ENCODE measurements around the gene LRRTM4.

The LRRTM4 gene

GRCh38 chr2:76977846-76978727 lies 544.1 kb downstream of the LRRTM4 start:
- DNase-seq, result no peak

GRCh38 chr2:76975752-76976151 lies 546.4 kb downstream of the LRRTM4 start:
- no peak for DNase-seq

GRCh38 chr2:76973610-76974009 lies 548.6 kb downstream of the LRRTM4 start:
- no peak for DNase-seq

- no peak for DNase-seq
These were observed 556.4 kb downstream of the LRRTM4 start for GRCh38 chr2:76965772-76966171.

- DNase-seq, result no peak
These were observed 563.4 kb downstream of the LRRTM4 start for GRCh38 chr2:76958749-76959148.

- no peak for DNase-seq
These were observed 568.3 kb downstream of the LRRTM4 start for GRCh38 chr2:76953733-76954347.

- no peak for DNase-seq
These were observed 575.5 kb downstream of the LRRTM4 start for GRCh38 chr2:76946631-76947145.

GRCh38 chr2:76940559-76940958 lies 581.6 kb downstream of the LRRTM4 start:
- no peak for DNase-seq

- no peak for DNase-seq
These were observed 584.0 kb downstream of the LRRTM4 start for GRCh38 chr2:76938153-76938552.

- no peak for DNase-seq
These were observed 589.6 kb downstream of the LRRTM4 start for GRCh38 chr2:76932550-76932949.

GRCh38 chr2:76930056-76930744 lies 592.0 kb downstream of the LRRTM4 start:
- DNase-seq, result no peak

GRCh38 chr2:76928026-76928425 lies 594.1 kb downstream of the LRRTM4 start:
- DNase-seq, result no peak

- DNase-seq, result no peak
These were observed 601.2 kb downstream of the LRRTM4 start for GRCh38 chr2:76921006-76921405.

GRCh38 chr2:76895469-76895868 lies 626.7 kb downstream of the LRRTM4 start:
- DNase-seq, result no peak

- no peak for DNase-seq
These were observed 651.6 kb downstream of the LRRTM4 start for GRCh38 chr2:76870581-76870980.

GRCh38 chr2:76870011-76870410 lies 652.2 kb downstream of the LRRTM4 start:
- no peak for DNase-seq

- DNase-seq, result no peak
These were observed 654.3 kb downstream of the LRRTM4 start for GRCh38 chr2:76867854-76868253.

GRCh38 chr2:76866464-76866863 lies 655.7 kb downstream of the LRRTM4 start:
- no peak for DNase-seq

- no peak for DNase-seq
These were observed 659.3 kb downstream of the LRRTM4 start for GRCh38 chr2:76862901-76863300.

- no peak for DNase-seq
These were observed 660.5 kb downstream of the LRRTM4 start for GRCh38 chr2:76861708-76862107.

GRCh38 chr2:76851000-76851399 lies 671.2 kb downstream of the LRRTM4 start:
- DNase-seq, result no peak

- DNase-seq, result no peak
These were observed 673.1 kb downstream of the LRRTM4 start for GRCh38 chr2:76849086-76849485.

- DNase-seq, result no peak
These were observed 682.4 kb downstream of the LRRTM4 start for GRCh38 chr2:76839826-76840225.

All from amniotic stem cell (primary cell).